Keratinocyte (primary cell): Measurements from ENCODE around the gene NCCRP1. TPM values are rescaled to one million over a fixed set of nuclear protein-coding genes. Genes with fewer than 3 reads are reported as not detected.

Experiments
- DNase-seq: peaks from one replicate; pipeline ENCODE4 v3.0.0-alpha.2; 2011; ENCODE audit warnings: low read depth, missing footprints, low spot score
- FAIRE-seq: peaks from 2 replicates; lab custom pipeline; 2011; peaks lifted over from hg19 to GRCh38; lab: Jason Lieb, UNC
- H2AFZ ChIP-seq: 2 replicates; pipeline ENCODE4 v1.6.0; 2012; ENCODE audit warnings: low read length, control low read depth, inconsistent platforms; ENCODE audit not compliant: control insufficient read depth
- H3K27ac ChIP-seq: 2 replicates; pipeline ENCODE4 v1.5.1; 2011; ENCODE audit warnings: low read length; ENCODE audit not compliant: control insufficient read depth, insufficient read depth
- H3K27me3 ChIP-seq: 3 replicates; pipeline ENCODE4 v1.6.0; 2011; ENCODE audit warnings: low read length; ENCODE audit not compliant: control insufficient read depth, insufficient read depth; ENCODE audit errors: extremely low read depth
- H3K36me3 ChIP-seq, 2 experiments: 2 replicates in 1 of 2; 3 replicates in 1 of 2; pipeline ENCODE4 v1.5.1; 2011; ENCODE audit warnings: low read length in 2 of 2, mild to moderate bottlenecking in 1 of 2; ENCODE audit not compliant: control insufficient read depth in 2 of 2, insufficient read depth in 2 of 2; ENCODE audit errors: extremely low read depth in 1 of 2
- H3K4me1 ChIP-seq: 3 replicates; pipeline ENCODE4 v1.5.1; 2011; ENCODE audit warnings: low read length; ENCODE audit not compliant: control insufficient read depth, insufficient read depth; ENCODE audit errors: extremely low read depth
- H3K4me2 ChIP-seq: 3 replicates; pipeline ENCODE4 v1.6.0; 2011; ENCODE audit warnings: low read depth, low read length; ENCODE audit not compliant: control insufficient read depth, insufficient read depth; ENCODE audit errors: extremely low read depth
- H3K4me3 ChIP-seq, 3 experiments: fragments of 200-600 bp in 1 of 3; sonication (generic) in 1 of 3; 2 replicates in 2 of 3; 3 replicates in 1 of 3; pipeline ENCODE4 v1.5.1; 2011 to 2016; ENCODE audit warnings: low read length in 3 of 3, mild to moderate bottlenecking in 3 of 3, control low read depth in 2 of 3, inconsistent platforms in 1 of 3, low read depth in 1 of 3, mixed read lengths in 1 of 3, mixed run types in 1 of 3, moderate library complexity in 1 of 3; ENCODE audit not compliant: control insufficient read depth in 2 of 3, insufficient read depth in 2 of 3; ENCODE audit errors: extremely low read depth in 1 of 3
- H3K79me2 ChIP-seq: 2 replicates; pipeline ENCODE4 v1.6.0; 2012; ENCODE audit warnings: low read length; ENCODE audit not compliant: control insufficient read depth, insufficient read depth
- H3K9ac ChIP-seq: 3 replicates; pipeline ENCODE4 v1.6.0; 2011; ENCODE audit warnings: low read length; ENCODE audit not compliant: control insufficient read depth, insufficient read depth; ENCODE audit errors: extremely low read depth
- H3K9me1 ChIP-seq: 3 replicates; pipeline ENCODE4 v1.6.0; 2011; ENCODE audit warnings: low read length; ENCODE audit not compliant: control insufficient read depth, insufficient read depth; ENCODE audit errors: extremely low read depth
- H3K9me3 ChIP-seq: 2 replicates; pipeline ENCODE4 v1.5.1; 2012; ENCODE audit warnings: low read depth, low read length; ENCODE audit not compliant: control insufficient read depth
- H4K20me1 ChIP-seq: 3 replicates; pipeline ENCODE4 v1.6.0; 2011; ENCODE audit warnings: low read length; ENCODE audit not compliant: control insufficient read depth, insufficient read depth; ENCODE audit errors: extremely low read depth
- EZH2 ChIP-seq: IDR thresholded peaks from one replicate; pipeline ENCODE4 v1.6.1; 2012; ENCODE audit warnings: inconsistent platforms, mild to moderate bottlenecking, low read length, moderate library complexity
- dilution Hi-C: fragments of 300-500 bp; cut with MboI; formaldehyde crosslinking; loops from one replicate; pipeline ENCODE4 v1.7.0; 2020; ENCODE audit warnings: low sequenced_read_pairs; ENCODE audit not compliant: extremely low pct_ligation_motif_present
- polyA plus RNA-seq, 5 experiments: library from polyadenylated mRNA; depleted of rRNA in 3 of 5; stranded (reverse) in 3 of 5; stranded (forward) in 1 of 5; unstranded in 1 of 5; fragments of >200 nt; gene quantifications; 1 replicate in 1 of 5; 2 replicates in 3 of 5; 3 replicates in 1 of 5; pipeline versions ENCODE4 v1.2.1 to v1.2.3, GENCODE V29; 2011 to 2012; ENCODE audit warnings: missing spikeins in 2 of 5, low read depth in 1 of 5, low replicate concordance in 1 of 5
- TF ChIP-seq, protein P1 (sequence below), 3 experiments: IDR thresholded peaks in 1 of 3; conservative IDR thresholded peaks in 1 of 3; optimal IDR thresholded peaks in 1 of 3; 2 replicates in 2 of 3; 3 replicates in 1 of 3; pipeline versions ENCODE3 to v1.5.1; 2011; ENCODE audit warnings: low read length in 3 of 3, mild to moderate bottlenecking in 3 of 3, moderate library complexity in 2 of 3, control low read depth in 1 of 3, inconsistent platforms in 1 of 3; ENCODE audit not compliant: insufficient read depth in 2 of 3; ENCODE audit errors: extremely low read depth in 1 of 3

The NCCRP1 gene
- polyA plus RNA-seq, 1 donor (not counting 4 experiments of a cell fraction or from before 2014, with no cell fraction given) = 2.3 TPM

DNA sequence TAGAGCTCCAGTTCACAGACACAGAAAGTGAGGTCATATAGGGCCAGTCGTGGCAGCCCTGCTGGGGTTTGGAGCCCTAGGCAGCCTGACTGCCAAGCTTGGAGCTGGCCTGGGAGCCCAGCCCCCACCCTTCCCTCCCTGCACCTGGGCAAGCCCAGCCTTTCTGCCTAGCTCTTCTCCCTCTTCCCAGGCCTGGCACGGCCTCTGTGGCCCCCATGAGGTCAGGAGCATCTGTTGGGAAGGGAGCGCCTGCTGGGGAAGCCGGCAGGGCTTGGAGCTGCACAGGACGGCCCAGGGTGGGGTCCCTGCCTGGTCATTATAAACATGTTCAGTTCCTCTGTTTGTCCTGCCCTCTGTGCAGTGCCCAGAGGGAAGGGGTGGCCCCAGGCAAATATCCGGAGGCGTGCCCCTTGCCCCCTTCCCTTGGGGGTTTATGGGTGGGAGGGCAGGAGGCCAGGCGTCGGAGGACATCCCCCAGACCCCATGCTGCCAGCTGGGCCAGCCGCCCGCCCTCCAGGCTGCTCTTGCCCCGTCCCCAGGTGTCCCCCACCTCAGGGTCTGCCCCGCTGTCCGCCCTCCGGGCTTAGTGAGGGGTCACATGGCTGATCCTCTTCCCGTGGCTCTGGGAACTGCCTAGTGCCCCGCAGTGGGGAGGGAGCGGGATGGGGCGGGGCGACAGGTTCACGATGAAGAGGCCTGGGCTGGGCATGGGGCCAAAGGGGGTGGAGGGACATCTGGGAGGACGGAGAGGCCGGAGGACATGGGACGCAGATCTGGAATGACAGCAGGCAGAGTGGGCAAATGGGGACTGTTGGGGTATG lies 30.0 kb upstream of the NCCRP1 start:
- Histone ChIP-seq H2AFZ (no peak overlapping the region), H3K79me2 (peaks cover 21% of the 10 kb centered on the region), H3K4me3 (no peak overlapping the region), H4K20me1 (peaks cover 3% of the 10 kb centered on the region), H3K27ac (no peak overlapping the region), H3K27me3 (no peaks in the 10 kb centered on the region), H3K9me3 (no peaks in the 10 kb centered on the region), H3K9ac (no peak overlapping the region), H3K4me1 (peaks cover 16% of the 10 kb centered on the region), H3K36me3 (peaks cover 0 to 10% of the 10 kb centered on the region in 2 experiments), H3K9me1 (no peaks in the 10 kb centered on the region), H3K4me2 (peak overlapping the region; percentile 51)
- dilution Hi-C loops = no loop called here
- TF ChIP-seq, protein P1, sequence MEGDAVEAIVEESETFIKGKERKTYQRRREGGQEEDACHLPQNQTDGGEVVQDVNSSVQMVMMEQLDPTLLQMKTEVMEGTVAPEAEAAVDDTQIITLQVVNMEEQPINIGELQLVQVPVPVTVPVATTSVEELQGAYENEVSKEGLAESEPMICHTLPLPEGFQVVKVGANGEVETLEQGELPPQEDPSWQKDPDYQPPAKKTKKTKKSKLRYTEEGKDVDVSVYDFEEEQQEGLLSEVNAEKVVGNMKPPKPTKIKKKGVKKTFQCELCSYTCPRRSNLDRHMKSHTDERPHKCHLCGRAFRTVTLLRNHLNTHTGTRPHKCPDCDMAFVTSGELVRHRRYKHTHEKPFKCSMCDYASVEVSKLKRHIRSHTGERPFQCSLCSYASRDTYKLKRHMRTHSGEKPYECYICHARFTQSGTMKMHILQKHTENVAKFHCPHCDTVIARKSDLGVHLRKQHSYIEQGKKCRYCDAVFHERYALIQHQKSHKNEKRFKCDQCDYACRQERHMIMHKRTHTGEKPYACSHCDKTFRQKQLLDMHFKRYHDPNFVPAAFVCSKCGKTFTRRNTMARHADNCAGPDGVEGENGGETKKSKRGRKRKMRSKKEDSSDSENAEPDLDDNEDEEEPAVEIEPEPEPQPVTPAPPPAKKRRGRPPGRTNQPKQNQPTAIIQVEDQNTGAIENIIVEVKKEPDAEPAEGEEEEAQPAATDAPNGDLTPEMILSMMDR (optimal IDR thresholded peaks at IDR 0.05 in 1 of 3, IDR thresholded peaks at IDR 0.05 in 1 of 3, conservative IDR thresholded peaks at IDR 0.05 in 1 of 3; ENCODE audit: extremely low read depth in 1 of 3, insufficient read depth in 2 of 3, low read length in 3 of 3) = no peak
- TF ChIP-seq EZH2 = no peak
- no peak for DNase-seq
- no peak for FAIRE-seq

DNA sequence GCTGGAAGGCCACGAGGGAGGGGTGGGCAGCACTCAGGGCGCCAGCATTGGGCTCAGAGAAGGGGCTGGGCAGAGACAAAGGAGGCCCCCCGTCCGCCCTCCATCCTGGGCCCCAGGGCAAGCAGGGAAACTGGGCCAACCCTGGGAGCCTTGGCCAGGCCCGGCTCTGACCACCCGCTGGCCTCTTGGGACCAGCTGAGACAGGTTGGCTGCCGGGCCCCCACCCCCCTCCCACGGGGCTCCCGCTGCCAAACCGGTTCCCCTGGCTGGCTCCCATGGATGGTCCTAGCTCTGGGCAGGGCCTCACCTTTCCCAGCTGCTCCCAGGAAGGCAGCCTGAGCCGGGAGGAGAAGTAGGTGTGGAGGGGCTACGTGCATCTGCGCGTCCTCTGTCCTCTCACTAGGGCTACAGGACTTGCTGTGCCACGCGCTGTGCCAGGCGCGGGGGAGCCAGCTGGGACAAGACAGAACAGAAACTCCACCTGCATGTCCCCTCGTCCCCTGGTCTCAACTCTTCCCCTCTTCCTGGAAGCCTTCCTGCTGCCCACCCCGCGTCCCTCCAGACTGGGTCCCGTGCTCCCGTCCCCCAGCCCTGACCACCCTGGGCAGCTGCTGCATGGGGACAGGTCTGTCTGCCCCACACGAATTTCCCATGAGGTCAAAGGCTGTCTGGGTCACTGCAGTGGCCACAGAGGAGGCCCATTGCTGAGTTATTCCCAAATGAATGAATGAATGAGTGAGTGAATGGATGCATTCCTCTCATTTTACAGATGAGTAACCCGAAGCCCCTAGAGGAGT lies 29.1 kb upstream of the NCCRP1 start:
- peaks cover 0 to 11% of the 10 kb centered on the region in 2 experiments for H3K36me3 ChIP-seq
- dilution Hi-C loops = no loop called here
- no peaks in the 10 kb centered on the region for H3K9me1 ChIP-seq
- no peak overlapping the region for H2AFZ ChIP-seq
- H3K9me3 ChIP-seq = no peaks in the 10 kb centered on the region
- TF ChIP-seq EZH2 = no peak
- TF ChIP-seq, protein P1 (optimal IDR thresholded peaks at IDR 0.05 in 1 of 3, IDR thresholded peaks at IDR 0.05 in 1 of 3, conservative IDR thresholded peaks at IDR 0.05 in 1 of 3; ENCODE audit: extremely low read depth in 1 of 3, insufficient read depth in 2 of 3, low read length in 3 of 3) = no peak
- H3K79me2 ChIP-seq = peaks cover 18% of the 10 kb centered on the region
- FAIRE-seq (no peak), DNase-seq (no peak)
- peaks cover 16% of the 10 kb centered on the region for H3K4me1 ChIP-seq
- H3K4me2 ChIP-seq = peak overlapping the region; percentile 51
- H4K20me1 ChIP-seq = peaks cover under 1% of the 10 kb centered on the region
- H3K4me3 ChIP-seq = no peak overlapping the region
- no peak overlapping the region for H3K27ac ChIP-seq
- peak overlapping the region; percentile 22 for H3K9ac ChIP-seq
- H3K27me3 ChIP-seq = no peaks in the 10 kb centered on the region
